Measurements from ENCODE around the gene IGSF3. TPM values are rescaled to one million over a fixed set of nuclear protein-coding genes. Genes with fewer than 3 reads are reported as not detected.
"Not testable (repeated sequence)": the region's sequence is repeated elsewhere in the genome, so short reads cannot be mapped to it uniquely, and the experiment has no call there.

IGSF3 gene
- total RNA-seq, 4 donors from 2014 or later: 2.5 to 14.3 (median 8.5) TPM

GRCh38 chr1:116664366-116664977 is 3.1 kb downstream of the IGSF3 start:
- peaks cover 0 to 4% (median 0%) of the 10 kb centered on the region in 4 donors for H3K27me3 ChIP-seq
- peaks cover 11 to 25% (median 22%) of the 10 kb centered on the region in 4 donors for H3K4me1 ChIP-seq
- H3K27ac ChIP-seq (replicated peaks in 1 of 4): no peak overlapping the region
- no peak overlapping the region for H3K4me3 ChIP-seq
- intact Hi-C loops (cut with DNase I): no loop called here
- H3K9me3 ChIP-seq: no peaks in the 10 kb centered on the region
- no peaks in the 10 kb centered on the region for H3K36me3 ChIP-seq
- 93% methylated on average over 5 of the region's 5 CpGs for WGBS
- TF ChIP-seq EP300 (IDR thresholded peaks at IDR 0.05): no peak
- TF ChIP-seq POLR2A (IDR thresholded peaks at IDR 0.05; ENCODE audit: low read depth): no peak
- no peak for TF ChIP-seq POLR2AphosphoS5 (IDR thresholded peaks at IDR 0.05)
- TF ChIP-seq CTCF (IDR thresholded peaks at IDR 0.05): no peak
- no peak for DNase-seq (ENCODE audit: extremely low spot score)

- TF ChIP-seq EP300 (IDR thresholded peaks at IDR 0.05): no peak
- TF ChIP-seq CTCF (IDR thresholded peaks at IDR 0.05): no peak
- no peak for TF ChIP-seq POLR2A (IDR thresholded peaks at IDR 0.05; ENCODE audit: low read depth)
- no peak for TF ChIP-seq POLR2AphosphoS5 (IDR thresholded peaks at IDR 0.05)
- 95% methylated on average over 2 of the region's 2 CpGs for WGBS
- Histone ChIP-seq H3K4me1 (peaks cover 11 to 25% (median 22%) of the 10 kb centered on the region in 4 donors), H3K4me3 (no peak overlapping the region), H3K9me3 (no peaks in the 10 kb centered on the region), H3K27me3 (peaks cover 0 to 4% (median 0%) of the 10 kb centered on the region in 4 donors), H3K27ac (replicated peaks in 1 of 4) (no peak overlapping the region), H3K36me3 (no peaks in the 10 kb centered on the region)
- no peak for DNase-seq (ENCODE audit: extremely low spot score)
- intact Hi-C loops (cut with DNase I): no loop called here
Observed at GRCh38 chr1:116663821-116664220, 3.7 kb downstream of the IGSF3 start.

GRCh38 chr1:116661633-116662032 is 5.9 kb downstream of the IGSF3 start:
- no peak overlapping the region for H3K4me3 ChIP-seq
- intact Hi-C loops (cut with DNase I): no loop called here

GRCh38 chr1:116658645-116659044 is 8.9 kb downstream of the IGSF3 start:
- H3K27ac ChIP-seq (replicated peaks in 1 of 4); H3K27me3 ChIP-seq; intact Hi-C loops (cut with DNase I); H3K4me1 ChIP-seq; H3K36me3 ChIP-seq; H3K9me3 ChIP-seq; DNase-seq (ENCODE audit: extremely low spot score); H3K4me3 ChIP-seq: not testable (repeated sequence)
- 94% methylated on average over 5 of the region's 5 CpGs for WGBS

More at GRCh38 chr1:116661633-116662032, 5.9 kb downstream of the IGSF3 start:
- H3K36me3 ChIP-seq: no peaks in the 10 kb centered on the region
- peaks cover 0 to 4% (median 0%) of the 10 kb centered on the region in 4 donors for H3K27me3 ChIP-seq
- DNase-seq (ENCODE audit: extremely low spot score): no peak
- no peak overlapping the region for H3K27ac ChIP-seq (replicated peaks in 1 of 4)
- no peaks in the 10 kb centered on the region for H3K9me3 ChIP-seq
- 77% methylated on average over 1 of the region's 1 CpG for WGBS
- H3K4me1 ChIP-seq: peaks cover 5 to 15% (median 8%) of the 10 kb centered on the region in 4 donors
- TF ChIP-seq POLR2A (IDR thresholded peaks at IDR 0.05; ENCODE audit: low read depth): no peak
- TF ChIP-seq EP300 (IDR thresholded peaks at IDR 0.05): no peak
- TF ChIP-seq POLR2AphosphoS5 (IDR thresholded peaks at IDR 0.05): no peak
- TF ChIP-seq CTCF (IDR thresholded peaks at IDR 0.05): no peak

GRCh38 chr1:116657836-116658235 is 9.7 kb downstream of the IGSF3 start:
- WGBS: 92% methylated on average over 6 of the region's 6 CpGs
- H3K27ac ChIP-seq (replicated peaks in 1 of 4); DNase-seq (ENCODE audit: extremely low spot score); H3K27me3 ChIP-seq; H3K9me3 ChIP-seq; H3K4me3 ChIP-seq; H3K36me3 ChIP-seq; intact Hi-C loops (cut with DNase I); H3K4me1 ChIP-seq: not testable (repeated sequence)

GRCh38 chr1:116654351-116654750 is 13.2 kb downstream of the IGSF3 start:
- no peak overlapping the region for H3K4me3 ChIP-seq
- peak overlapping the region in 1 of 4 donors; percentile 53 for H3K27ac ChIP-seq (replicated peaks in 1 of 4)
- intact Hi-C loops (cut with DNase I): no loop called here
- TF ChIP-seq POLR2A (IDR thresholded peaks at IDR 0.05; ENCODE audit: low read depth) (no peak), EP300 (IDR thresholded peaks at IDR 0.05) (no peak), POLR2AphosphoS5 (IDR thresholded peaks at IDR 0.05) (no peak), CTCF (IDR thresholded peaks at IDR 0.05) (no peak)
- no peaks in the 10 kb centered on the region for H3K27me3 ChIP-seq
- no peaks in the 10 kb centered on the region for H3K4me1 ChIP-seq
- DNase-seq (ENCODE audit: extremely low spot score): no peak
- WGBS: 83% methylated on average over 3 of the region's 4 CpGs
- H3K9me3 ChIP-seq: no peaks in the 10 kb centered on the region
- no peaks in the 10 kb centered on the region for H3K36me3 ChIP-seq

- H3K4me1 ChIP-seq: peaks cover 3 to 15% (median 10%) of the 10 kb centered on the region in 4 donors
- H3K36me3 ChIP-seq; H3K4me3 ChIP-seq; H3K27ac ChIP-seq (replicated peaks in 1 of 4); H3K27me3 ChIP-seq; H3K9me3 ChIP-seq; DNase-seq (ENCODE audit: extremely low spot score); intact Hi-C loops (cut with DNase I): not testable (repeated sequence)
- 94% methylated on average over 2 of the region's 2 CpGs for WGBS
Observed at GRCh38 chr1:116652598-116652997, 14.9 kb downstream of the IGSF3 start.

- H3K9me3 ChIP-seq; DNase-seq (ENCODE audit: extremely low spot score); intact Hi-C loops (cut with DNase I); H3K27ac ChIP-seq (replicated peaks in 1 of 4); H3K36me3 ChIP-seq; H3K27me3 ChIP-seq; H3K4me3 ChIP-seq: not testable (repeated sequence)
- peaks cover 3 to 29% (median 21%) of the 10 kb centered on the region in 4 donors for H3K4me1 ChIP-seq
- WGBS: 86% methylated on average over 3 of the region's 3 CpGs
Observed at GRCh38 chr1:116650781-116651180, 16.8 kb downstream of the IGSF3 start.
